Endometrium (tissue), 2 donors: ENCODE measurements around the gene OR4C13.
"Not testable (repeated sequence)": the region's sequence is repeated elsewhere in the genome, so short reads cannot be mapped to it uniquely, and the experiment has no call there.

ENCODE experiments used
- FAIRE-seq: peaks from 2 replicates; lab custom pipeline; 2012; peaks lifted over from hg19 to GRCh38; lab: Jason Lieb, UNC
- donor health status: control.
- donor health status: control.

The OR4C13 gene

DNA sequence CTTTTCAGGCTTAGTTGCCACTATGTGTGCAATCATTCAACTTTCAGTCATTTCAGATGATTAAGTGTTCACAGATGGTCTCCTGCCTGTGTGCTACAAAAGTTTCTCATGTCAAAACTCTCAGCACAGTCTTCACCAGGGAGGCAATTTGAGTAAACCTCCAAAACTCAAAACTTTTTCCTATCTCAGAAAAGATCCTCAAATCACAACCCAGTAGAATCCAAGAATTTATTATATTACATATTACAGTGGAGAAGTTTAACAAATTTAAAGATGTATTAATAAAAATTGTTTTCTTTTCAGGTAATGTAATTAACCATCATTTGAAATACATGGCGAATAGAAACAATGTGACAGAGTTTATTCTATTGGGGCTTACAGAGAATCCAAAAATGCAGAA is at the start of gene OR4C13:
TSS of gene OR4C13 (plus strand) at position 301 of the 400 bp plus-strand sequence. CDS start at position 333, 32 bp downstream.
- no peak for FAIRE-seq

DNA sequence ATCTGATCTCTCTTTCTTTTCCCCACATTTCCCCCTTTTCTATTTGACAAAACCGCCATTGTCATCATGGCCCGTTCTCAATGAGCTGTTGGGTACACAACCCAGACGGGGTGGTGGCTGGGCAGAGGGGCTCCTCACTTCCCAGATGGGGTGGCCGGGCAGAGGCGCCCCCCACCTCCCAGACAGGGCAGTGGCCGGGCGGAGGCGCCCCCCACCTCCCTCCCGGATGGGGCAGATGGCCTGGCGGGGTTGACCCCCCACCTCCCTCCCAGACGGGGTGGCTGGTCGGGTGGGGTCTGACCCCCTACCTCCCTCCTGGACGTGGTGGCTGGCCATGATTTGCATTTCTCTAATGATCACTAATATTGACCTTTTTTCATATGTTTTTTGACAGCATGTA is 40.7 kb upstream of the OR4C13 start:
- FAIRE-seq: not testable (repeated sequence)

DNA sequence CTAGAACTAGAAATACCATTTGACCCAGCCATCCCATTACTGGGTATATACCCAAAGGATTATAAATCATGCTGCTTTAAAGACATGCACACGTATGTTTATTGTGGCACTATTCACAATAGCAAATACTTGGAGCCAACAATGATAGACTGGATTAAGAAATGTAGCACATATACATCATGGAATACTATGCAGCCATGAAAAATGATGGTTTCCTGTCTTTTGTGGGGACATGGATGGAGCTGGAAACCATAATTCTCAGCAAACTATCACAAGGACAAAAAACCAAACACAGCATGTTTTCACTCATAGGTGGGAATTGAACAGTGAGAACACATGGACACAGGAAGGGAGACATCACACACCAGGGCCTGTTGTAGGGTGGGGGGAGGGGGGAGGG is 3.5 kb upstream of the OR4C13 start:
- not testable (repeated sequence) for FAIRE-seq

DNA sequence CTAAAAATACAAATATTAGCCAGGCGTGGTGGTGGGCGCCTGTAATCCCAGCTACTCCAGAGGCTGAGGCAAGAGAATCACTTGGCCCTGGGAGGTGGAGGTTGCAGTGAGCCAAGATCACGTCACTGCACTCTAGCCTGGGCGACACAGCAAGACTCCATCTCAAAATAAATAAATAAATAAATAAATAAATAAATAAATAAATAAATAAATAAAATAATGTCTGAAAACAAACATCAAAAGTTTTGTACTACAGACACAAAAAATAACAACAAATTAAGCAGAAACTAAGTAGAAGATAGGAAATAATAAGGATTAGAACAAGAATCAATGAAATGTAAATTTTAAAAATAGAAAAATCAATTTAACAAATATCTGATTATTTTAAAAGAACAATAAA is 21.2 kb downstream of the OR4C13 start:
- not testable (repeated sequence) for FAIRE-seq

DNA sequence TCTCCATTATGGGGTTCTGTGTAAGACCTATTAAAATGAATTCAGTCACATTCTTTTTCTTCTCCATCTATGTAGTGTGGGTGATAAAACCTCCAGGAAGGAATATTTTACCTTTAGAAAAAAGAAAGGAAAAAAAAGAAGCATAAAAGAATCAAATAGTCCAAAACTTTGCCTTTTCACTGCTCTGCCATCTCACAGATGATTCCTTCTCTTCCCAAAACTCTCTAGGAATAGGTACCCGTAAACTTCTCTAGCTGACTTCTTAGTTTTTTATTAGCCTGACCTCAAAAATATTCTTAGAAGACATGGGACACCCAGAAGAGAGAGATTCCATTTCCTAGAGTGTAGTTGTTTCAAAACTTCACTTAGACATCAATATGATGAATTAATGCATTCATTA is 30.2 kb downstream of the OR4C13 start, which contains the start of gene OR4C12:
TSS of gene OR4C12 (minus strand) at position 101 of the 400 bp plus-strand sequence. CDS start at position 67, 34 bp downstream.
- not testable (repeated sequence) for FAIRE-seq

DNA sequence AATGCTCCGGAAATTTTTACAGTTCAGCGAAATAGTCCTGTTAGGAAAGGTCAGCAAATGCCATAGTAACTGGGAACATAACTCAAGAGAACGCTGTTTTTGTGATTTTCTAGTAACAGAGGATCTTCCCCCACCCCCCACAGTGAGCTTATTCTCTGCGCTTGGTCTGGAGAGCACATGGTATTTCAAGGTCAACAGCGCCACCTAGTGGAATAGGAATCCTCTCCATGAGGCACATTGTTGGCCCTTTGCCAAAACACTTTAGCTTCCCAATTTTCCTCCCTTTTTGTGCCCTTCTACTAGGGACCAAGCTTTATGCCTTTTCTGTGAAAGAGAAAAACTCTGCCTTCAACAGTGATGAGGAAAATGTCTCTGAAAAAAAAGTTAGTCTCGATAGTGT is 43.4 kb downstream of the OR4C13 start:
- no peak for FAIRE-seq
